ENCODE data around the gene TJP2.

GRCh38 chr9:69141851-69142250, 32.2 kb upstream of the TJP2 start:
- TF ChIP-seq CTCF (conservative IDR thresholded peaks at IDR 0.05; ENCODE audit: low read depth, low read length), result no peak
- TF ChIP-seq EZH2 (IDR thresholded peaks at IDR 0.05; ENCODE audit: low read length, unreplicated experiment), result no peak

Data from PC-3 (cell line).